Peyer's patch (tissue), 4 donors: ENCODE results near the gene ASTL. TPM values are rescaled to one million over a fixed set of nuclear protein-coding genes. Genes with fewer than 3 reads are reported as not detected.

ENCODE experiments used
- DNase-seq, 3 donors: peaks; one replicate each; pipeline ENCODE4 v3.0.0-alpha.2; 2017 to 2019
- H3K27ac ChIP-seq, 4 donors: fragments of 200-600 bp; sonication (generic); one replicate each; pipeline ENCODE4 v1.5.1; 2016 to 2019
- H3K27me3 ChIP-seq, 2 donors: fragments of 200-600 bp; sonication (generic); one replicate each; pipeline ENCODE4 v1.5.1; 2019
- H3K36me3 ChIP-seq, 3 donors: fragments of 200-600 bp; sonication (generic); one replicate each; pipeline ENCODE4 v1.5.1; 2016 to 2019
- H3K4me1 ChIP-seq, 4 donors: fragments of 200-600 bp; sonication (generic); one replicate each; pipeline ENCODE4 v1.5.1; 2016 to 2019
- H3K4me3 ChIP-seq, 4 donors: fragments of 200-600 bp; sonication (generic); 1 replicate in 3 of 4; 2 replicates in 1 of 4; pipeline ENCODE4 v1.5.1; 2016 to 2019; ENCODE audit warnings: mild to moderate bottlenecking in 1 of 4
- H3K9me3 ChIP-seq, 4 donors: fragments of 200-600 bp; sonication (generic); one replicate each; pipeline ENCODE4 v1.5.1; 2016 to 2019; ENCODE audit warnings: mild to moderate bottlenecking in 1 of 4
- CTCF ChIP-seq, 6 experiments: fragments of 450-650 bp in 4 of 6; fragments of 200-600 bp in 2 of 6; sonication (generic) in 1 of 6; IDR thresholded peaks; one replicate each; pipeline ENCODE4 v1.5.1; 2017 to 2019; ENCODE audit warnings: antibody characterized with exemption in 6 of 6, mild to moderate bottlenecking in 3 of 6, moderate library complexity in 1 of 6
- POLR2A ChIP-seq, 2 donors: fragments of 450-650 bp; IDR thresholded peaks; one replicate each; pipeline ENCODE4 v1.5.1; 2017; ENCODE audit warnings: antibody characterized with exemption in 2 of 2, mild to moderate bottlenecking in 2 of 2, moderate library complexity in 2 of 2
- total RNA-seq, 4 donors: library from RNA; depleted of rRNA; stranded (reverse); fragments of >200 nt; gene quantifications; one replicate each; pipeline ENCODE4 v1.1.0, GENCODE V29; 2016

ASTL gene
- total RNA-seq, 4 donors from 2014 or later = not detected

- peak; percentile 81 to 93 (median 85) for DNase-seq
- Histone ChIP-seq H3K4me1 (no peaks in the 10 kb centered on the region), H3K27me3 (no peaks in the 10 kb centered on the region), H3K27ac (no peak overlapping the region), H3K9me3 (no peaks in the 10 kb centered on the region), H3K36me3 (no peaks in the 10 kb centered on the region), H3K4me3 (no peak overlapping the region)
- TF ChIP-seq POLR2A (IDR thresholded peaks at IDR 0.05) = no peak
- TF ChIP-seq CTCF (IDR thresholded peaks at IDR 0.05) = peak; percentile 88 to 93 (median 92)
Observed at GRCh38 chr2:96174251-96175144, 36.2 kb upstream of the ASTL start.

- DNase-seq = no peak
- H3K9me3 ChIP-seq = no peaks in the 10 kb centered on the region
- H3K36me3 ChIP-seq = no peaks in the 10 kb centered on the region
- no peaks in the 10 kb centered on the region for H3K4me1 ChIP-seq
- TF ChIP-seq POLR2A (IDR thresholded peaks at IDR 0.05) = no peak
- no peak for TF ChIP-seq CTCF (IDR thresholded peaks at IDR 0.05)
- no peaks in the 10 kb centered on the region for H3K27me3 ChIP-seq
- H3K4me3 ChIP-seq = no peak overlapping the region
- H3K27ac ChIP-seq = no peak overlapping the region
Observed at GRCh38 chr2:96171831-96172230, 33.5 kb upstream of the ASTL start.

- no peak for DNase-seq
- H3K4me1 ChIP-seq = no peaks in the 10 kb centered on the region
- no peaks in the 10 kb centered on the region for H3K27me3 ChIP-seq
- no peak for TF ChIP-seq POLR2A (IDR thresholded peaks at IDR 0.05)
- TF ChIP-seq CTCF (IDR thresholded peaks at IDR 0.05) = no peak
- no peaks in the 10 kb centered on the region for H3K9me3 ChIP-seq
- no peak overlapping the region for H3K4me3 ChIP-seq
- no peak overlapping the region for H3K27ac ChIP-seq
- H3K36me3 ChIP-seq = no peaks in the 10 kb centered on the region
Observed at GRCh38 chr2:96170626-96171025, 32.3 kb upstream of the ASTL start.

GRCh38 chr2:96169868-96170507 is 31.7 kb upstream of the ASTL start:
- Histone ChIP-seq H3K4me1 (no peaks in the 10 kb centered on the region), H3K4me3 (no peak overlapping the region), H3K9me3 (no peaks in the 10 kb centered on the region), H3K27ac (no peak overlapping the region), H3K27me3 (no peaks in the 10 kb centered on the region), H3K36me3 (no peaks in the 10 kb centered on the region)
- no peak for TF ChIP-seq CTCF (IDR thresholded peaks at IDR 0.05)
- TF ChIP-seq POLR2A (IDR thresholded peaks at IDR 0.05) = no peak
- no peak for DNase-seq

- H3K4me3 ChIP-seq = no peak overlapping the region
Observed at GRCh38 chr2:96167407-96168013, 29.2 kb upstream of the ASTL start.

More at GRCh38 chr2:96167407-96168013, 29.2 kb upstream of the ASTL start:
- Histone ChIP-seq H3K36me3 (no peaks in the 10 kb centered on the region), H3K27me3 (no peaks in the 10 kb centered on the region), H3K27ac (no peak overlapping the region), H3K4me1 (peaks cover 0 to 17% (median 11%) of the 10 kb centered on the region in 4 donors), H3K9me3 (no peaks in the 10 kb centered on the region)
- DNase-seq = no peak
- TF ChIP-seq POLR2A (IDR thresholded peaks at IDR 0.05) (no peak), CTCF (IDR thresholded peaks at IDR 0.05) (no peak)
